GM19351 (cell line): ENCODE data around the gene REX1BD.
A peak's percentile ranks its signal among the peaks of the same experiment; 100 is the strongest.
"Not testable (repeated sequence)": the region's sequence is repeated elsewhere in the genome, so short reads cannot be mapped to it uniquely, and the experiment has no call there.

Experiments
- ATAC-seq: cut with Tn5 transposase; IDR thresholded peaks from one replicate; pipeline ENCODE4 v1.9.1; 2021; ENCODE audit warnings: mild to moderate bottlenecking, moderate library complexity; ENCODE audit not compliant: unreplicated experiment

Gene REX1BD

GRCh38 chr19:18588611-18589379 is at the start of gene REX1BD:
TSS of gene REX1BD (plus strand) at chr19:18588798. CDS start at chr19:18588802, 4 bp downstream.
- peak; percentile 66 for ATAC-seq

- no peak for ATAC-seq
Observed at GRCh38 chr19:18539372-18539771, 49.2 kb upstream of the REX1BD start.

GRCh38 chr19:18540200-18540599 is 48.4 kb upstream of the REX1BD start:
- not testable (repeated sequence) for ATAC-seq

GRCh38 chr19:18541258-18541991 is 47.2 kb upstream of the REX1BD start:
- no peak for ATAC-seq

GRCh38 chr19:18541992-18542940 is 46.3 kb upstream of the REX1BD start:
- ATAC-seq: no peak

GRCh38 chr19:18542941-18543813 is 45.4 kb upstream of the REX1BD start, which contains the start of gene FKBP8:
TSS of gene FKBP8 (minus strand) at chr19:18543573. CDS start at chr19:18541970, 1,603 bp downstream.
- ATAC-seq: peak; percentile 89

GRCh38 chr19:18543814-18544475 is 44.7 kb upstream of the REX1BD start:
- ATAC-seq: peak; percentile 78

- ATAC-seq: no peak
Observed at GRCh38 chr19:18551631-18552030, 37.0 kb upstream of the REX1BD start.

GRCh38 chr19:18557411-18558201 is 31.0 kb upstream of the REX1BD start, which contains the start of gene KXD1:
TSS of gene KXD1 (plus strand) at chr19:18557870. CDS start at chr19:18562057, 4,187 bp downstream.
- peak; percentile 94 for ATAC-seq

GRCh38 chr19:18558202-18558555 is 30.4 kb upstream of the REX1BD start:
- ATAC-seq: no peak

- ATAC-seq: no peak
Observed at GRCh38 chr19:18558604-18559003, 30.0 kb upstream of the REX1BD start.

GRCh38 chr19:18559685-18560084 is 28.9 kb upstream of the REX1BD start:
- no peak for ATAC-seq

GRCh38 chr19:18562086-18562485 is 26.5 kb upstream of the REX1BD start:
- ATAC-seq: no peak

GRCh38 chr19:18566953-18567352 is 21.6 kb upstream of the REX1BD start:
- no peak for ATAC-seq

GRCh38 chr19:18568367-18568766 is 20.2 kb upstream of the REX1BD start:
- no peak for ATAC-seq

- ATAC-seq: peak; percentile 93
Observed at GRCh38 chr19:18571564-18572344, 16.8 kb upstream of the REX1BD start, which contains the start of gene UBA52. TSS of gene UBA52 (plus strand) at chr19:18571857. CDS start at chr19:18573301, 1,444 bp downstream.

GRCh38 chr19:18574691-18575291 is 13.8 kb upstream of the REX1BD start:
- no peak for ATAC-seq
